Hematopoietic multipotent progenitor cell treated with erythropoietin and hydrocortisone succinate and interleukin-3 and kit ligand, for 8 days (in vitro differentiated cells): Measurements from ENCODE around the gene MED13L.

ENCODE experiments used
- DNase-seq: peaks from one replicate; pipeline ENCODE4 v3.0.0-alpha.2; 2015

The MED13L gene

GRCh38 chr12:116078396-116078795, 199.1 kb downstream of the MED13L start:
- no peak for DNase-seq

GRCh38 chr12:116077431-116077830, 200.1 kb downstream of the MED13L start:
- DNase-seq, result no peak

GRCh38 chr12:116076399-116076798, 201.1 kb downstream of the MED13L start:
- DNase-seq, result no peak

GRCh38 chr12:116074686-116075085, 202.8 kb downstream of the MED13L start:
- no peak for DNase-seq

- DNase-seq, result no peak
Measured at GRCh38 chr12:116071555-116072230, 205.8 kb downstream of the MED13L start.

GRCh38 chr12:116070444-116070843, 207.0 kb downstream of the MED13L start:
- DNase-seq, result no peak

- DNase-seq, result no peak
Measured at GRCh38 chr12:116069943-116070342, 207.6 kb downstream of the MED13L start.

- no peak for DNase-seq
Measured at GRCh38 chr12:116068853-116069252, 208.6 kb downstream of the MED13L start.

GRCh38 chr12:116068371-116068770, 209.1 kb downstream of the MED13L start:
- DNase-seq, result no peak

GRCh38 chr12:116067892-116068291, 209.6 kb downstream of the MED13L start:
- peak; percentile 42 for DNase-seq

GRCh38 chr12:116066381-116067230, 210.9 kb downstream of the MED13L start:
- DNase-seq, result peak; percentile 72

GRCh38 chr12:116065606-116066005, 211.9 kb downstream of the MED13L start:
- no peak for DNase-seq

- DNase-seq, result no peak
Measured at GRCh38 chr12:116064493-116064892, 213.0 kb downstream of the MED13L start.

GRCh38 chr12:116062698-116063097, 214.8 kb downstream of the MED13L start:
- DNase-seq, result no peak

- DNase-seq, result peak; percentile 41
Measured at GRCh38 chr12:116060764-116061163, 216.7 kb downstream of the MED13L start.

- no peak for DNase-seq
Measured at GRCh38 chr12:116059904-116060303, 217.6 kb downstream of the MED13L start.

- no peak for DNase-seq
Measured at GRCh38 chr12:116058574-116058973, 218.9 kb downstream of the MED13L start.

GRCh38 chr12:116057356-116057755, 220.1 kb downstream of the MED13L start:
- no peak for DNase-seq

GRCh38 chr12:116055895-116056607, 221.4 kb downstream of the MED13L start:
- DNase-seq, result no peak

GRCh38 chr12:116054280-116054679, 223.2 kb downstream of the MED13L start:
- no peak for DNase-seq

- DNase-seq, result no peak
Measured at GRCh38 chr12:116053479-116054200, 223.9 kb downstream of the MED13L start.

- peak; percentile 30 for DNase-seq
Measured at GRCh38 chr12:116050275-116050674, 227.2 kb downstream of the MED13L start.

- no peak for DNase-seq
Measured at GRCh38 chr12:116048879-116049278, 228.6 kb downstream of the MED13L start.
